ENCODE data around the gene RFC5. TPM values are rescaled to one million over a fixed set of nuclear protein-coding genes. Genes with fewer than 3 reads are reported as not detected.

RFC5 gene
- total and polyA plus RNA-seq, 2 of the 13 experiments (the other 11 are each of a cell fraction or from before 2014, with no cell fraction given): 16.8 to 51.4 TPM

- TF ChIP-seq REPIN1 (CRISPR knock-in tag; IDR thresholded peaks at IDR 0.05; ENCODE audit: borderline replicate concordance, low read depth) (no peak), RAD51 (IDR thresholded peaks at IDR 0.05; ENCODE audit: borderline replicate concordance) (no peak), ZNF260 (CRISPR knock-in tag; IDR thresholded peaks at IDR 0.05; ENCODE audit: borderline replicate concordance, low read depth) (no peak), NR3C1 (CRISPR knock-in tag; IDR thresholded peaks at IDR 0.05) (no peak), MBD4 (IDR thresholded peaks at IDR 0.05; ENCODE audit: borderline replicate concordance, low read length) (no peak), NR2F2 (IDR thresholded peaks at IDR 0.05; ENCODE audit: borderline replicate concordance, low read depth) (no peak), ZNF264 (CRISPR knock-in tag; IDR thresholded peaks at IDR 0.05) (no peak), MATR3 (CRISPR knock-in tag; IDR thresholded peaks at IDR 0.05) (no peak)
These were observed 17.4 kb downstream of the RFC5 start (continued) for GRCh38 chr12:118033902-118034301.

- 92% methylated on average over 5 of the region's 5 CpGs for WGBS (ENCODE audit: low lambda C conversion rate)
- ATAC-seq (peak; percentile 87), DNase-seq (ENCODE audit: low spot score) (peak; percentile 56), FAIRE-seq (peak; percentile 79)
- H3K4me3 ChIP-seq (replicated peaks in 1 of 3; ENCODE audit: insufficient read depth in 1 of 3, low read depth in 2 of 3, low read length in 3 of 3): no peak overlapping the region
- no peak overlapping the region for H2AFZ ChIP-seq (ENCODE audit: low read length)
- H3K4me1 ChIP-seq (ENCODE audit: insufficient read depth, low read length): peaks cover 15% of the 10 kb centered on the region
- H4K20me1 ChIP-seq (ENCODE audit: insufficient read depth, low read length): no peaks in the 10 kb centered on the region
- H3K27ac ChIP-seq (ENCODE audit: extremely low read length, insufficient read depth, low read length): no peak overlapping the region
- intact Hi-C loops (cut with micrococcal nuclease; ENCODE audit: unreplicated experiment) (loop anchor here (1.0 to 2.0 kb wide), 2 partner anchors 18 to 159 kb away; no protein-coding TSS in a partner anchor), in situ Hi-C loops (cut with HindIII; ENCODE audit: extremely low pct_ligation_motif_present, low pct_unique_long_range_greater_than_20kb) (loop anchor here (5.0 kb wide), 1 partner anchor 157 kb away; no protein-coding TSS in a partner anchor)
- POLR2A ChIA-PET: interaction anchor here (1.1 to 1.9 kb wide), 3 partner anchors 10 to 29 kb away, joined by 3 to 5 read pairs (median 4); partner anchors contain the start of gene WSB2
- no TSS peak for BruUV-seq (replicated peaks)
- no peaks in the 10 kb centered on the region for H3K27me3 ChIP-seq (ENCODE audit: control insufficient read depth in 1 of 2, insufficient read depth in 2 of 2, low read length in 2 of 2)
- peak; percentile 33; the same call in 1 of the 2 replicates for TF ChIP-seq REPIN1 (CRISPR knock-in tag; IDR thresholded peaks at IDR 0.05; ENCODE audit: borderline replicate concordance, low read depth)
- 0 out of 2 replicates have a peak, but pooled peaks have one; percentile 15 for TF ChIP-seq THRA (CRISPR knock-in tag; IDR thresholded peaks at IDR 0.05; ENCODE audit: borderline replicate concordance)
- TF ChIP-seq HDAC1 (CRISPR knock-in tag; IDR thresholded peaks at IDR 0.05): no peak
- TF ChIP-seq STAG1 (CRISPR knock-in tag; IDR thresholded peaks at IDR 0.05): peak; percentile 75
- no peak for TF ChIP-seq ZNF260 (CRISPR knock-in tag; IDR thresholded peaks at IDR 0.05; ENCODE audit: borderline replicate concordance, low read depth)
- peak; percentile 66; the same call in 1 of the 2 replicates for TF ChIP-seq SMC3 (IDR thresholded peaks at IDR 0.05; ENCODE audit: low read length)
- TF ChIP-seq ZNF20 (CRISPR knock-in tag; IDR thresholded peaks at IDR 0.05): no peak
- TF ChIP-seq, protein P1, sequence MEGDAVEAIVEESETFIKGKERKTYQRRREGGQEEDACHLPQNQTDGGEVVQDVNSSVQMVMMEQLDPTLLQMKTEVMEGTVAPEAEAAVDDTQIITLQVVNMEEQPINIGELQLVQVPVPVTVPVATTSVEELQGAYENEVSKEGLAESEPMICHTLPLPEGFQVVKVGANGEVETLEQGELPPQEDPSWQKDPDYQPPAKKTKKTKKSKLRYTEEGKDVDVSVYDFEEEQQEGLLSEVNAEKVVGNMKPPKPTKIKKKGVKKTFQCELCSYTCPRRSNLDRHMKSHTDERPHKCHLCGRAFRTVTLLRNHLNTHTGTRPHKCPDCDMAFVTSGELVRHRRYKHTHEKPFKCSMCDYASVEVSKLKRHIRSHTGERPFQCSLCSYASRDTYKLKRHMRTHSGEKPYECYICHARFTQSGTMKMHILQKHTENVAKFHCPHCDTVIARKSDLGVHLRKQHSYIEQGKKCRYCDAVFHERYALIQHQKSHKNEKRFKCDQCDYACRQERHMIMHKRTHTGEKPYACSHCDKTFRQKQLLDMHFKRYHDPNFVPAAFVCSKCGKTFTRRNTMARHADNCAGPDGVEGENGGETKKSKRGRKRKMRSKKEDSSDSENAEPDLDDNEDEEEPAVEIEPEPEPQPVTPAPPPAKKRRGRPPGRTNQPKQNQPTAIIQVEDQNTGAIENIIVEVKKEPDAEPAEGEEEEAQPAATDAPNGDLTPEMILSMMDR (CRISPR knock-in tag; IDR thresholded peaks at IDR 0.05): peak; percentile 74
- no peak for TF ChIP-seq ZNF205 (CRISPR knock-in tag; IDR thresholded peaks at IDR 0.05)
- peak; percentile 38; the same call in 1 of the 2 replicates for TF ChIP-seq RAD21 (CRISPR knock-in tag; IDR thresholded peaks at IDR 0.05)
- TF ChIP-seq RXRB (CRISPR knock-in tag; IDR thresholded peaks at IDR 0.05; ENCODE audit: borderline replicate concordance): no peak
- peak; percentile 99 for TF ChIP-seq TEAD3 (CRISPR knock-in tag; optimal IDR thresholded peaks at IDR 0.05; ENCODE audit: borderline replicate concordance)
- no peak overlapping the region for H3K4me2 ChIP-seq (ENCODE audit: low read depth, low read length)
- CTCF ChIA-PET (ENCODE audit: low intra/inter-chr PET ratio, low total read pairs): interaction anchor here (1.1 to 2.4 kb wide), 2 partner anchors 158 to 159 kb away, joined by 3 to 17 read pairs; no protein-coding TSS in a partner anchor
- H3K36me3 ChIP-seq (replicated peaks in 1 of 2; ENCODE audit: control insufficient read depth in 1 of 2, insufficient read depth in 2 of 2, low read length in 2 of 2): peaks cover 18 to 66% of the 10 kb centered on the region in 2 experiments
- no peaks in the 10 kb centered on the region for H3K79me2 ChIP-seq (ENCODE audit: insufficient read depth, low read length)
- no peak overlapping the region for H3K9ac ChIP-seq (ENCODE audit: insufficient read depth, low read depth, low read length)
- H3K9me3 ChIP-seq (ENCODE audit: low read length): no peaks in the 10 kb centered on the region
These were observed 18.1 kb downstream of the RFC5 start for GRCh38 chr12:118034429-118035189.
